ENCODE measurements around the gene STAT4. TPM values are rescaled to one million over a fixed set of nuclear protein-coding genes. Genes with fewer than 3 reads are reported as not detected.

Gene STAT4
- total RNA-seq, 4 donors from 2014 or later, result 0.34 to 2.7 (median 0.81) TPM; not detected in 1

- TF ChIP-seq POLR2A (IDR thresholded peaks at IDR 0.05) (no peak), POLR2AphosphoS5 (IDR thresholded peaks at IDR 0.05) (no peak), CTCF (IDR thresholded peaks at IDR 0.05) (no peak), EP300 (IDR thresholded peaks at IDR 0.05) (no peak)
- Histone ChIP-seq H3K27me3 (no peaks in the 10 kb centered on the region), H3K36me3 (peaks cover 80% of the 10 kb centered on the region), H3K4me3 (no peak overlapping the region), H3K9me3 (no peaks in the 10 kb centered on the region), H3K27ac (no peak overlapping the region), H3K4me1 (peaks cover 16% of the 10 kb centered on the region)
- DNase-seq (ENCODE audit: low spot score in 2 of 2), result no peak
- 96% methylated on average over 6 of the region's 6 CpGs for WGBS
These were observed 147.1 kb downstream of the STAT4 start for GRCh38 chr2:191003405-191004309.

- TF ChIP-seq CTCF (IDR thresholded peaks at IDR 0.05) (no peak), POLR2AphosphoS5 (IDR thresholded peaks at IDR 0.05) (no peak), EP300 (IDR thresholded peaks at IDR 0.05) (no peak), POLR2A (IDR thresholded peaks at IDR 0.05) (no peak)
- 81% methylated on average over 3 of the region's 3 CpGs for WGBS
- no peak for DNase-seq (ENCODE audit: low spot score in 2 of 2)
- peaks cover 16% of the 10 kb centered on the region for H3K4me1 ChIP-seq
- no peaks in the 10 kb centered on the region for H3K27me3 ChIP-seq
- no peaks in the 10 kb centered on the region for H3K9me3 ChIP-seq
- peaks cover 89% of the 10 kb centered on the region for H3K36me3 ChIP-seq
- peak overlapping the region; percentile 39 for H3K27ac ChIP-seq
- no peak overlapping the region for H3K4me3 ChIP-seq
These were observed 149.2 kb downstream of the STAT4 start for GRCh38 chr2:191001624-191002023.

- 43% methylated on average over 2 of the region's 2 CpGs for WGBS
- H3K4me3 ChIP-seq, result no peak overlapping the region
- TF ChIP-seq POLR2AphosphoS5 (IDR thresholded peaks at IDR 0.05) (no peak), POLR2A (IDR thresholded peaks at IDR 0.05) (no peak), EP300 (IDR thresholded peaks at IDR 0.05) (no peak), CTCF (IDR thresholded peaks at IDR 0.05) (no peak)
- H3K4me1 ChIP-seq, result peaks cover 16% of the 10 kb centered on the region
- no peaks in the 10 kb centered on the region for H3K27me3 ChIP-seq
- DNase-seq (ENCODE audit: low spot score in 2 of 2), result no peak
- H3K27ac ChIP-seq, result peak overlapping the region; percentile 39
- H3K9me3 ChIP-seq, result no peaks in the 10 kb centered on the region
- H3K36me3 ChIP-seq, result peaks cover 89% of the 10 kb centered on the region
These were observed 149.8 kb downstream of the STAT4 start for GRCh38 chr2:191001032-191001431.

- TF ChIP-seq POLR2A (IDR thresholded peaks at IDR 0.05) (no peak), CTCF (IDR thresholded peaks at IDR 0.05) (no peak), EP300 (IDR thresholded peaks at IDR 0.05) (no peak), POLR2AphosphoS5 (IDR thresholded peaks at IDR 0.05) (no peak)
- H3K36me3 ChIP-seq, result peaks cover 89% of the 10 kb centered on the region
- 86% methylated on average over 9 of the region's 9 CpGs for WGBS
- no peaks in the 10 kb centered on the region for H3K9me3 ChIP-seq
- H3K4me1 ChIP-seq, result peaks cover 16% of the 10 kb centered on the region
- H3K27ac ChIP-seq, result no peak overlapping the region
- DNase-seq (ENCODE audit: low spot score in 2 of 2), result no peak
- no peak overlapping the region for H3K4me3 ChIP-seq
- no peaks in the 10 kb centered on the region for H3K27me3 ChIP-seq
These were observed 150.7 kb downstream of the STAT4 start for GRCh38 chr2:190999949-191000665.

- H3K36me3 ChIP-seq, result peaks cover 90% of the 10 kb centered on the region
- H3K4me1 ChIP-seq, result peaks cover 16% of the 10 kb centered on the region
- no peak overlapping the region for H3K27ac ChIP-seq
- no peak overlapping the region for H3K4me3 ChIP-seq
- no peaks in the 10 kb centered on the region for H3K9me3 ChIP-seq
- TF ChIP-seq POLR2A (IDR thresholded peaks at IDR 0.05) (no peak), POLR2AphosphoS5 (IDR thresholded peaks at IDR 0.05) (no peak), CTCF (IDR thresholded peaks at IDR 0.05) (no peak), EP300 (IDR thresholded peaks at IDR 0.05) (no peak)
- no peak for DNase-seq (ENCODE audit: low spot score in 2 of 2)
- 88% methylated on average over 7 of the region's 7 CpGs for WGBS
- no peaks in the 10 kb centered on the region for H3K27me3 ChIP-seq
These were observed 151.7 kb downstream of the STAT4 start for GRCh38 chr2:190999058-190999457.
